Central memory CD4-positive, alpha-beta T cell (primary cell): ENCODE results near the gene NME9.
"Not testable (repeated sequence)": the region's sequence is repeated elsewhere in the genome, so short reads cannot be mapped to it uniquely, and the experiment has no call there.

Experiments used
- DNase-seq: peaks from one replicate; pipeline ENCODE4 v3.0.0; 2022
- total RNA-seq, 3 experiments: gene quantifications; one replicate each; lab custom pipeline; 2026; lab: John Stamatoyannopoulos, UW

Gene NME9
- 0 to 0.92 (median 0.39) reads per million in 3 experiments for total RNA-seq

GRCh38 chr3:138329127-138329983 is at the start of gene NME9:
Gene NME9 (minus strand): TSS chr3:138329851. CDS start chr3:138329335, 516 bp downstream.
- peak; percentile 88 for DNase-seq

- no peak for DNase-seq
Measured at GRCh38 chr3:138378990-138379389, 49.3 kb upstream of the NME9 start.

- no peak for DNase-seq
Measured at GRCh38 chr3:138378331-138378730, 48.7 kb upstream of the NME9 start.

GRCh38 chr3:138377804-138378203 is 48.2 kb upstream of the NME9 start:
- no peak for DNase-seq

GRCh38 chr3:138377212-138377611 is 47.6 kb upstream of the NME9 start:
- DNase-seq = not testable (repeated sequence)

- no peak for DNase-seq
Measured at GRCh38 chr3:138376663-138377062, 47.0 kb upstream of the NME9 start.

GRCh38 chr3:138375447-138375846 is 45.8 kb upstream of the NME9 start:
- no peak for DNase-seq

GRCh38 chr3:138374573-138375134 is 45.0 kb upstream of the NME9 start:
- DNase-seq = no peak

GRCh38 chr3:138373736-138374094 is 44.1 kb upstream of the NME9 start:
- DNase-seq = no peak

- DNase-seq = no peak
Measured at GRCh38 chr3:138373087-138373735, 43.6 kb upstream of the NME9 start.

- DNase-seq = no peak
Measured at GRCh38 chr3:138371070-138371965, 41.7 kb upstream of the NME9 start.

- DNase-seq = no peak
Measured at GRCh38 chr3:138370321-138370720, 40.7 kb upstream of the NME9 start.

GRCh38 chr3:138369151-138369900 is 39.7 kb upstream of the NME9 start:
- DNase-seq = no peak

- DNase-seq = no peak
Measured at GRCh38 chr3:138367911-138368310, 38.3 kb upstream of the NME9 start.

- DNase-seq = no peak
Measured at GRCh38 chr3:138367326-138367850, 37.7 kb upstream of the NME9 start.

GRCh38 chr3:138366006-138366759 is 36.5 kb upstream of the NME9 start:
- DNase-seq = no peak

- no peak for DNase-seq
Measured at GRCh38 chr3:138365253-138365555, 35.6 kb upstream of the NME9 start.

GRCh38 chr3:138364356-138365252 is 35.0 kb upstream of the NME9 start:
- DNase-seq = no peak

- DNase-seq = no peak
Measured at GRCh38 chr3:138363322-138363721, 33.7 kb upstream of the NME9 start.

GRCh38 chr3:138362538-138362937 is 32.9 kb upstream of the NME9 start:
- no peak for DNase-seq
